Measurements from ENCODE around the gene FUT7. TPM values are rescaled to one million over a fixed set of nuclear protein-coding genes. Genes with fewer than 3 reads are reported as not detected.

FUT7 gene
- total and polyA plus RNA-seq, 2 of the 13 experiments (the other 11 are each of a cell fraction or from before 2014, with no cell fraction given): 0.05 TPM; not detected in 1

DNA sequence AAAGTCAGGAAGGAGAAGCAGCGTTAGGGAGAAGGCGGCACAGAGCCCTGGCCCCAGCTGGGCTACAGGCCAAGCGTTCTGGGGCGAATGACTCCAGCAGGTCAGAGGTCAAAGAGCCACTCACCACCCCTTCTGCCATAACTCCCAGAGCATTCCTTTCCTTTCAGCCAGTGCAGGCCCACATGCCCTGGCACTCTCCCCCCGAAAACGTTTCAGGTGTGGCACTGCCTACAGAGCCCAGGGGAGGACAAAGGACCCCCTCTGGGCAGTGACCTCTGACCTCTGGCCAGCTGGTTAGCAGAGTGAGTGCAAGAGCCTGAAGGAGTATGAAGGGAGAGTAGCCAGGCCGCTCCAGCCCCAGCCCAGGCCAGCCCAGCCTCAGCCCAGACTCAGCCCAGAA lies 8.7 kb downstream of the FUT7 start:
- H3K9me3 ChIP-seq (ENCODE audit: low read length): no peaks in the 10 kb centered on the region
- POLR2A ChIA-PET: interaction anchor here (1.1 to 1.7 kb wide), 2 partner anchors 27 to 107 kb away, joined by 3 to 5 read pairs; partner anchors contain the start of gene CLIC3
- FAIRE-seq: no peak
- TF ChIP-seq ARNT2 (CRISPR knock-in tag; IDR thresholded peaks at IDR 0.05; ENCODE audit: low read depth) (no peak), NFKB2 (CRISPR knock-in tag; IDR thresholded peaks at IDR 0.05; ENCODE audit: borderline replicate concordance) (no peak), THRA (CRISPR knock-in tag; IDR thresholded peaks at IDR 0.05; ENCODE audit: borderline replicate concordance) (no peak), TFAP4 (IDR thresholded peaks at IDR 0.05; ENCODE audit: borderline replicate concordance, low read depth) (peak; percentile 74), SNAPC5 (CRISPR knock-in tag; IDR thresholded peaks at IDR 0.05; ENCODE audit: borderline replicate concordance) (no peak), ZNF33A (CRISPR knock-in tag; IDR thresholded peaks at IDR 0.05; ENCODE audit: borderline replicate concordance) (no peak), HCFC1 (IDR thresholded peaks at IDR 0.05; ENCODE audit: low read depth, low read length) (no peak), NR2F1 (CRISPR knock-in tag; IDR thresholded peaks at IDR 0.05) (peak; percentile 63 to 93; a peak in 3 of 4 replicates), ZNF773 (CRISPR knock-in tag; IDR thresholded peaks at IDR 0.05; ENCODE audit: borderline replicate concordance) (no peak), NR2F6 (IDR thresholded peaks at IDR 0.05) (peak; percentile 95), NR2F6 (CRISPR knock-in tag; IDR thresholded peaks at IDR 0.05) (peak; percentile 81), HNRNPL (IDR thresholded peaks at IDR 0.05; ENCODE audit: low read depth, low read length) (peak; percentile 34; the same call in 1 of the 2 replicates), NR2C2 (CRISPR knock-in tag; IDR thresholded peaks at IDR 0.05; ENCODE audit: borderline replicate concordance) (peak; percentile 81), SIX4 (CRISPR knock-in tag; IDR thresholded peaks at IDR 0.05) (no peak), THAP11 (CRISPR knock-in tag; IDR thresholded peaks at IDR 0.05) (no peak), ATF6 (CRISPR knock-in tag; conservative IDR thresholded peaks at IDR 0.05) (no peak)
- TF ChIP-seq, protein P1, sequence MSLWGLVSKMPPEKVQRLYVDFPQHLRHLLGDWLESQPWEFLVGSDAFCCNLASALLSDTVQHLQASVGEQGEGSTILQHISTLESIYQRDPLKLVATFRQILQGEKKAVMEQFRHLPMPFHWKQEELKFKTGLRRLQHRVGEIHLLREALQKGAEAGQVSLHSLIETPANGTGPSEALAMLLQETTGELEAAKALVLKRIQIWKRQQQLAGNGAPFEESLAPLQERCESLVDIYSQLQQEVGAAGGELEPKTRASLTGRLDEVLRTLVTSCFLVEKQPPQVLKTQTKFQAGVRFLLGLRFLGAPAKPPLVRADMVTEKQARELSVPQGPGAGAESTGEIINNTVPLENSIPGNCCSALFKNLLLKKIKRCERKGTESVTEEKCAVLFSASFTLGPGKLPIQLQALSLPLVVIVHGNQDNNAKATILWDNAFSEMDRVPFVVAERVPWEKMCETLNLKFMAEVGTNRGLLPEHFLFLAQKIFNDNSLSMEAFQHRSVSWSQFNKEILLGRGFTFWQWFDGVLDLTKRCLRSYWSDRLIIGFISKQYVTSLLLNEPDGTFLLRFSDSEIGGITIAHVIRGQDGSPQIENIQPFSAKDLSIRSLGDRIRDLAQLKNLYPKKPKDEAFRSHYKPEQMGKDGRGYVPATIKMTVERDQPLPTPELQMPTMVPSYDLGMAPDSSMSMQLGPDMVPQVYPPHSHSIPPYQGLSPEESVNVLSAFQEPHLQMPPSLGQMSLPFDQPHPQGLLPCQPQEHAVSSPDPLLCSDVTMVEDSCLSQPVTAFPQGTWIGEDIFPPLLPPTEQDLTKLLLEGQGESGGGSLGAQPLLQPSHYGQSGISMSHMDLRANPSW (CRISPR knock-in tag; IDR thresholded peaks at IDR 0.05; ENCODE audit: borderline replicate concordance): no peak

More for the DNA sequence above, 8.7 kb downstream of the FUT7 start:
- BruUV-seq (replicated peaks): no TSS peak
- H3K79me2 ChIP-seq (ENCODE audit: insufficient read depth, low read length): no peaks in the 10 kb centered on the region
- WGBS (ENCODE audit: low lambda C conversion rate): 36% methylated on average over 6 of the region's 7 CpGs
- CTCF ChIA-PET (ENCODE audit: low intra/inter-chr PET ratio, low total read pairs): no interaction called here
- intact Hi-C loops (cut with micrococcal nuclease; ENCODE audit: unreplicated experiment): no loop called here
- no peak overlapping the region for H3K4me3 ChIP-seq (replicated peaks in 1 of 3; ENCODE audit: insufficient read depth in 1 of 3, low read depth in 2 of 3, low read length in 3 of 3)
- H3K27me3 ChIP-seq (ENCODE audit: control insufficient read depth in 1 of 2, insufficient read depth in 2 of 2, low read length in 2 of 2): peaks cover 0 to 5% of the 10 kb centered on the region in 2 experiments; a peak in 1 of 5 replicates
- no peaks in the 10 kb centered on the region for H4K20me1 ChIP-seq (ENCODE audit: insufficient read depth, low read length)
- peak overlapping the region; percentile 31 for H3K4me2 ChIP-seq (ENCODE audit: low read depth, low read length)
- H3K27ac ChIP-seq (ENCODE audit: extremely low read length, insufficient read depth, low read length): no peak overlapping the region
- H3K9ac ChIP-seq (ENCODE audit: insufficient read depth, low read depth, low read length): no peak overlapping the region
- ATAC-seq (peak; percentile 5; the same call in 2 of the 3 replicates), DNase-seq (ENCODE audit: low spot score) (no peak)
- H3K4me1 ChIP-seq (ENCODE audit: insufficient read depth, low read length): peaks cover 61% of the 10 kb centered on the region
- no peaks in the 10 kb centered on the region for H3K36me3 ChIP-seq (replicated peaks in 1 of 2; ENCODE audit: control insufficient read depth in 1 of 2, insufficient read depth in 2 of 2, low read length in 2 of 2)
- in situ Hi-C loops (cut with HindIII; ENCODE audit: extremely low pct_ligation_motif_present, low pct_unique_long_range_greater_than_20kb): no loop called here
- H2AFZ ChIP-seq (ENCODE audit: low read length): no peak overlapping the region
